Measurements from ENCODE around the gene ADGRA3.

ADGRA3 gene

DNA sequence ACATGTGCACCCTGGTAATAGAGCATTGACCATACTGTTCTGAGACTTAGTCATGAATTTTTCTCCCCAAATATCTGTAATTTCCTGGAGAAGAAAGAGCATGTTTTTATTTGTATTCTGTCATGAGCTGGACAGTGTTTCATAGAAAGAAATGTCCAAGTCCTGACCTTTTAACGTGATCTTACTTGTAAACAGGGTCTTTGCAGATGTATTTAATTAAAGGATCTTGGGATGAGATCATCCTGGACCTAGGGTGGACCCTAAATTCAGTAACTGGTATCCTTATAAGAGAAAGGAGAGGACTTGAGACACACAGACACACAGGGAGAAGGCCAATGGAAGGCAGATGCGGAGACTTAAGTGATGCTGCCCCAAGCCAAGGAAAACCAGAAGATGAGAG is 3.6 kb downstream of the ADGRA3 start:
- no peaks in the 10 kb centered on the region for H3K9me2 ChIP-seq (replicated peaks; ENCODE audit: insufficient read depth, low read length)
- no peaks in the 10 kb centered on the region for H3K79me2 ChIP-seq (ENCODE audit: insufficient read depth, low read length)
- H3K9ac ChIP-seq (ENCODE audit: low read length), result no peak overlapping the region
- no peaks in the 10 kb centered on the region for H4K20me1 ChIP-seq (ENCODE audit: low read depth, low read length)
- no peak overlapping the region for H3K4me3 ChIP-seq (ENCODE audit: insufficient read depth, low read length, poor library complexity, severe bottlenecking)
- H2AFZ ChIP-seq (ENCODE audit: low read depth, low read length, severe bottlenecking), result no peak overlapping the region
- H3K9me3 ChIP-seq (ENCODE audit: insufficient read depth, low read length), result no peaks in the 10 kb centered on the region
- no peaks in the 10 kb centered on the region for H3F3A ChIP-seq (ENCODE audit: insufficient read depth)
- TF ChIP-seq EZH2phosphoT487 (conservative IDR thresholded peaks at IDR 0.05; ENCODE audit: low read length), result no peak
- no peak for TF ChIP-seq CTCF (IDR thresholded peaks at IDR 0.05; ENCODE audit: insufficient read depth, low read length, poor library complexity, severe bottlenecking)
- no peaks in the 10 kb centered on the region for H3K36me3 ChIP-seq (ENCODE audit: low read length)
- no peak overlapping the region for H3K27ac ChIP-seq (ENCODE audit: low read depth, low read length)
- no peak overlapping the region for H3K4me2 ChIP-seq (ENCODE audit: low read depth, low read length, poor library complexity, severe bottlenecking)
- H3K27me3 ChIP-seq (ENCODE audit: low read length), result no peaks in the 10 kb centered on the region

DNA sequence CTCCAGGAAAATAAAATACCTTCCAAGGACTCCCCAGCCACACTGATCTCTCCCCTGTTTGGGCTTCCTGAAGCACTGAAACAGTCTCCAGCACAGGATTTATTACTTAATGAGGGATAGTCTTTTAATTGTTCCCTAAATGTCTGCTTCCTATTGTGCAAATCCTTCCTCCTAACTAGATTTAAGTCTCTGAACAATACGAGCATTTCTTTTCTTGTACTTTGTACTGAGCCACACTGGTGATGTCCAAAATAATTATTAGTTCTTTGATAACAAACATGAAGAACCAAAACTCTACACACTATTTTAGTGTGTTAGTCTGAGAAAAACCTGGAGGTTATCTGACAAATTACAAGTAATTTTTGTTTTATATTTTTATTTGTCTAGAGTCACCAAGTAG is 5.1 kb downstream of the ADGRA3 start:
- H3K4me2 ChIP-seq (ENCODE audit: low read depth, low read length, poor library complexity, severe bottlenecking), result no peak overlapping the region
- H3K9me2 ChIP-seq (replicated peaks; ENCODE audit: insufficient read depth, low read length), result no peaks in the 10 kb centered on the region
- no peaks in the 10 kb centered on the region for H3K9me3 ChIP-seq (ENCODE audit: insufficient read depth, low read length)
- H3K79me2 ChIP-seq (ENCODE audit: insufficient read depth, low read length), result no peaks in the 10 kb centered on the region
- H3K4me3 ChIP-seq (ENCODE audit: insufficient read depth, low read length, poor library complexity, severe bottlenecking), result no peak overlapping the region
- no peak for TF ChIP-seq CTCF (IDR thresholded peaks at IDR 0.05; ENCODE audit: insufficient read depth, low read length, poor library complexity, severe bottlenecking)
- no peak for TF ChIP-seq EZH2phosphoT487 (conservative IDR thresholded peaks at IDR 0.05; ENCODE audit: low read length)
- H3K27ac ChIP-seq (ENCODE audit: low read depth, low read length), result no peak overlapping the region
- H3F3A ChIP-seq (ENCODE audit: insufficient read depth), result no peaks in the 10 kb centered on the region
- H3K27me3 ChIP-seq (ENCODE audit: low read length), result no peaks in the 10 kb centered on the region
- no peaks in the 10 kb centered on the region for H4K20me1 ChIP-seq (ENCODE audit: low read depth, low read length)
- no peak overlapping the region for H3K9ac ChIP-seq (ENCODE audit: low read length)
- H2AFZ ChIP-seq (ENCODE audit: low read depth, low read length, severe bottlenecking), result no peak overlapping the region
- no peaks in the 10 kb centered on the region for H3K36me3 ChIP-seq (ENCODE audit: low read length)

DNA sequence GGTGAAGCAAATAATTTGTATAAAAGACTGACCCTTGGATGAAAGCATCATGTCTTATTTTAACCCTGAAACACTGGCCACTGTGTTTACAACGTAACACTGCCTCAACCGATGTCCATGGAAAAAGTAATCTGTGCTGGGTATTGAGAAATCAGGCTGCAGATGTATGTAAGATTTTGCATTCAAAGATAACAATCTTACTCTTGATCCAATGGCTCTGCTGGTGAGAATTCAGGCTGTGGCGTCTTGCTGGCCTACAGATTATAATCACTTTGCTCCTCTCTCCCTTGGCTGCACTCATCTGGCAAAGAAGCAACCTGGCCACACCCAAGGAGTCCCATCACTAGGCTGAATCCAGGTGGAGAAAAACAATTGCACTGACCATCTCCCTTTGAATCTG is 7.5 kb downstream of the ADGRA3 start:
- Histone ChIP-seq H3F3A (ENCODE audit: insufficient read depth) (no peaks in the 10 kb centered on the region), H3K36me3 (ENCODE audit: low read length) (no peaks in the 10 kb centered on the region), H3K27ac (ENCODE audit: low read depth, low read length) (no peak overlapping the region), H3K9ac (ENCODE audit: low read length) (no peak overlapping the region), H3K27me3 (ENCODE audit: low read length) (no peaks in the 10 kb centered on the region), H2AFZ (ENCODE audit: low read depth, low read length, severe bottlenecking) (no peak overlapping the region), H3K4me3 (ENCODE audit: insufficient read depth, low read length, poor library complexity, severe bottlenecking) (no peak overlapping the region), H3K9me2 (replicated peaks; ENCODE audit: insufficient read depth, low read length) (no peaks in the 10 kb centered on the region), H3K79me2 (ENCODE audit: insufficient read depth, low read length) (no peaks in the 10 kb centered on the region), H4K20me1 (ENCODE audit: low read depth, low read length) (no peaks in the 10 kb centered on the region), H3K4me2 (ENCODE audit: low read depth, low read length, poor library complexity, severe bottlenecking) (no peak overlapping the region), H3K9me3 (ENCODE audit: insufficient read depth, low read length) (no peaks in the 10 kb centered on the region)
- TF ChIP-seq CTCF (IDR thresholded peaks at IDR 0.05; ENCODE audit: insufficient read depth, low read length, poor library complexity, severe bottlenecking), result no peak

GRCh38 chr4:22504922-22505321 is 10.9 kb downstream of the ADGRA3 start:
- H3K9ac ChIP-seq (ENCODE audit: low read length), result no peak overlapping the region
- no peak overlapping the region for H2AFZ ChIP-seq (ENCODE audit: low read depth, low read length, severe bottlenecking)
- TF ChIP-seq EZH2phosphoT487 (conservative IDR thresholded peaks at IDR 0.05; ENCODE audit: low read length) (no peak), CTCF (IDR thresholded peaks at IDR 0.05; ENCODE audit: insufficient read depth, low read length, poor library complexity, severe bottlenecking) (no peak)
- no peaks in the 10 kb centered on the region for H3K36me3 ChIP-seq (ENCODE audit: low read length)
- no peak overlapping the region for H3K4me2 ChIP-seq (ENCODE audit: low read depth, low read length, poor library complexity, severe bottlenecking)
- H3K27me3 ChIP-seq (ENCODE audit: low read length), result no peaks in the 10 kb centered on the region
- no peak overlapping the region for H3K4me3 ChIP-seq (ENCODE audit: insufficient read depth, low read length, poor library complexity, severe bottlenecking)
- no peak overlapping the region for H3K27ac ChIP-seq (ENCODE audit: low read depth, low read length)
- no peaks in the 10 kb centered on the region for H3K79me2 ChIP-seq (ENCODE audit: insufficient read depth, low read length)
- H3F3A ChIP-seq (ENCODE audit: insufficient read depth), result no peaks in the 10 kb centered on the region
- no peaks in the 10 kb centered on the region for H3K9me3 ChIP-seq (ENCODE audit: insufficient read depth, low read length)
- no peaks in the 10 kb centered on the region for H4K20me1 ChIP-seq (ENCODE audit: low read depth, low read length)
- H3K9me2 ChIP-seq (replicated peaks; ENCODE audit: insufficient read depth, low read length), result no peaks in the 10 kb centered on the region

All from SU-DHL-6 (cell line).